ENCODE measurements around the gene LRP4. TPM values are rescaled to one million over a fixed set of nuclear protein-coding genes. Genes with fewer than 3 reads are reported as not detected.

LRP4 gene
- total and polyA plus RNA-seq, 2 of the 13 experiments (the other 11 are each of a cell fraction or from before 2014, with no cell fraction given), result 4.7 to 13.3 TPM

DNA sequence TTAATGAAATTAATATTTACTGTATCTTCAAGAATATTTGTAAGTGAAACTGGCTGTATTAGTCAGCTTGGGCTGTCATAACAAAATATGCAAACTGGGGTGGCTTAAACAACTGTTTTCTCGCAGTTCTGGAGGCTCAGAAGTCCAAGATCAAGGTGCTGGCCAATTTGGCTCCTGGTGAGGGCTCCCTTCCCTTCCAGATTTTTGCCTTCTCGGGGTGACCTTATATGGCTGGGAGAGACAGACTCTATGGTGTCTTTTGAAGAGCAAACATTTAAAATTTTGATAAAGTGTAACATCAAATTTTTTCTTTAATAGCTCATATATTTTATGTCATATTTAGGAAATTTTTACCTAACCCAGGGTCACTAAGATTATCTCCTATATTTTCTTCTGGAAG is 48.4 kb upstream of the LRP4 start (continued):
- TF ChIP-seq, protein P1, sequence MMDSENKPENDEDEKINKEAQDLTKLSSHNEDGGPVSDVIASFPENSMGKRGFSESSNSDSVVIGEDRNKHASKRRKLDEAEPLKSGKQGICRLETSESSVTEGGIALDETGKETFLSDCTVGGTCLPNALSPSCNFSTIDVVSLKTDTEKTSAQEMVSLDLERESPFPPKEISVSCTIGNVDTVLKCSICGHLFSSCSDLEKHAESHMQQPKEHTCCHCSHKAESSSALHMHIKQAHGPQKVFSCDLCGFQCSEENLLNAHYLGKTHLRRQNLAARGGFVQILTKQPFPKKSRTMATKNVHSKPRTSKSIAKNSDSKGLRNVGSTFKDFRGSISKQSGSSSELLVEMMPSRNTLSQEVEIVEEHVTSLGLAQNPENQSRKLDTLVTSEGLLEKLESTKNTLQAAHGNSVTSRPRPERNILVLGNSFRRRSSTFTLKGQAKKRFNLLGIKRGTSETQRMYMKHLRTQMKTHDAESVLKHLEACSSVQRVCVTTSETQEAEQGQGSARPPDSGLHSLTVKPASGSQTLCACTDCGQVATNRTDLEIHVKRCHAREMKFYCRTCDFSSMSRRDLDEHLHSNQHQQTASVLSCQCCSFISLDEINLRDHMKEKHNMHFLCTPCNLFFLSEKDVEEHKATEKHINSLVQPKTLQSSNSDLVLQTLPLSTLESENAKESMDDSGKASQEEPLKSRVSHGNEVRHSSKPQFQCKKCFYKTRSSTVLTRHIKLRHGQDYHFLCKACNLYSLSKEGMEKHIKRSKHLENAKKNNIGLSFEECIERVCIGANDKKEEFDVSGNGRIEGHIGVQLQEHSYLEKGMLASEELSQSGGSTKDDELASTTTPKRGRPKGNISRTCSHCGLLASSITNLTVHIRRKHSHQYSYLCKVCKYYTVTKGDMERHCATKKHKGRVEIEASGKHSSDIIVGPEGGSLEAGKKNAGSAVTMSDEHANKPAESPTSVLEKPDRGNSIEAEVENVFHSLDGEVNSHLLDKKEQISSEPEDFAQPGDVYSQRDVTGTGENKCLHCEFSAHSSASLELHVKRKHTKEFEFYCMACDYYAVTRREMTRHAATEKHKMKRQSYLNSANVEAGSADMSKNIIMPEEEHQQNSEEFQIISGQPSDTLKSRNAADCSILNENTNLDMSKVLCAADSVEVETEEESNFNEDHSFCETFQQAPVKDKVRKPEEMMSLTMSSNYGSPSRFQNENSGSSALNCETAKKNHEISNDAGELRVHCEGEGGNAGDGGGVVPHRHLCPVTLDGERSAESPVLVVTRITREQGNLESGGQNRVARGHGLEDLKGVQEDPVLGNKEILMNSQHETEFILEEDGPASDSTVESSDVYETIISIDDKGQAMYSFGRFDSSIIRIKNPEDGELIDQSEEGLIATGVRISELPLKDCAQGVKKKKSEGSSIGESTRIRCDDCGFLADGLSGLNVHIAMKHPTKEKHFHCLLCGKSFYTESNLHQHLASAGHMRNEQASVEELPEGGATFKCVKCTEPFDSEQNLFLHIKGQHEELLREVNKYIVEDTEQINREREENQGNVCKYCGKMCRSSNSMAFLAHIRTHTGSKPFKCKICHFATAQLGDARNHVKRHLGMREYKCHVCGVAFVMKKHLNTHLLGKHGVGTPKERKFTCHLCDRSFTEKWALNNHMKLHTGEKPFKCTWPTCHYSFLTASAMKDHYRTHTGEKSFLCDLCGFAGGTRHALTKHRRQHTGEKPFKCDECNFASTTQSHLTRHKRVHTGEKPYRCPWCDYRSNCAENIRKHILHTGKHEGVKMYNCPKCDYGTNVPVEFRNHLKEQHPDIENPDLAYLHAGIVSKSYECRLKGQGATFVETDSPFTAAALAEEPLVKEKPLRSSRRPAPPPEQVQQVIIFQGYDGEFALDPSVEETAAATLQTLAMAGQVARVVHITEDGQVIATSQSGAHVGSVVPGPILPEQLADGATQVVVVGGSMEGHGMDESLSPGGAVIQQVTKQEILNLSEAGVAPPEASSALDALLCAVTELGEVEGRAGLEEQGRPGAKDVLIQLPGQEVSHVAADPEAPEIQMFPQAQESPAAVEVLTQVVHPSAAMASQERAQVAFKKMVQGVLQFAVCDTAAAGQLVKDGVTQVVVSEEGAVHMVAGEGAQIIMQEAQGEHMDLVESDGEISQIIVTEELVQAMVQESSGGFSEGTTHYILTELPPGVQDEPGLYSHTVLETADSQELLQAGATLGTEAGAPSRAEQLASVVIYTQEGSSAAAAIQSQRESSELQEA (CRISPR knock-in tag; IDR thresholded peaks at IDR 0.05; ENCODE audit: not compliant biosample characterization), result no peak
- TF ChIP-seq, protein P2, sequence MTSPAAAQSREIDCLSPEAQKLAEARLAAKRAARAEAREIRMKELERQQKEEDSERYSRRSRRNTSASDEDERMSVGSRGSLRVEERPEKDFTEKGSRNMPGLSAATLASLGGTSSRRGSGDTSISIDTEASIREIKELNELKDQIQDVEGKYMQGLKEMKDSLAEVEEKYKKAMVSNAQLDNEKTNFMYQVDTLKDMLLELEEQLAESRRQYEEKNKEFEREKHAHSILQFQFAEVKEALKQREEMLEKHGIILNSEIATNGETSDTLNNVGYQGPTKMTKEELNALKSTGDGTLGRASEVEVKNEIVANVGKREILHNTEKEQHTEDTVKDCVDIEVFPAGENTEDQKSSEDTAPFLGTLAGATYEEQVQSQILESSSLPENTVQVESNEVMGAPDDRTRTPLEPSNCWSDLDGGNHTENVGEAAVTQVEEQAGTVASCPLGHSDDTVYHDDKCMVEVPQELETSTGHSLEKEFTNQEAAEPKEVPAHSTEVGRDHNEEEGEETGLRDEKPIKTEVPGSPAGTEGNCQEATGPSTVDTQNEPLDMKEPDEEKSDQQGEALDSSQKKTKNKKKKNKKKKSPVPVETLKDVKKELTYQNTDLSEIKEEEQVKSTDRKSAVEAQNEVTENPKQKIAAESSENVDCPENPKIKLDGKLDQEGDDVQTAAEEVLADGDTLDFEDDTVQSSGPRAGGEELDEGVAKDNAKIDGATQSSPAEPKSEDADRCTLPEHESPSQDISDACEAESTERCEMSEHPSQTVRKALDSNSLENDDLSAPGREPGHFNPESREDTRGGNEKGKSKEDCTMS (CRISPR knock-in tag; conservative IDR thresholded peaks at IDR 0.05), result no peak
- TF ChIP-seq, protein P3, sequence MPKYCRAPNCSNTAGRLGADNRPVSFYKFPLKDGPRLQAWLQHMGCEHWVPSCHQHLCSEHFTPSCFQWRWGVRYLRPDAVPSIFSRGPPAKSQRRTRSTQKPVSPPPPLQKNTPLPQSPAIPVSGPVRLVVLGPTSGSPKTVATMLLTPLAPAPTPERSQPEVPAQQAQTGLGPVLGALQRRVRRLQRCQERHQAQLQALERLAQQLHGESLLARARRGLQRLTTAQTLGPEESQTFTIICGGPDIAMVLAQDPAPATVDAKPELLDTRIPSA (CRISPR knock-in tag; IDR thresholded peaks at IDR 0.05; ENCODE audit: borderline replicate concordance), result no peak

Measured in HepG2 (cell line).